Measurements from ENCODE around the gene DCUN1D1. TPM values are rescaled to one million over a fixed set of nuclear protein-coding genes. Genes with fewer than 3 reads are reported as not detected.
A peak's percentile ranks its signal among the peaks of the same experiment; 100 is the strongest.

DCUN1D1 gene
- total RNA-seq, 1 experiment from 2014 or later = 75.3 TPM

DNA sequence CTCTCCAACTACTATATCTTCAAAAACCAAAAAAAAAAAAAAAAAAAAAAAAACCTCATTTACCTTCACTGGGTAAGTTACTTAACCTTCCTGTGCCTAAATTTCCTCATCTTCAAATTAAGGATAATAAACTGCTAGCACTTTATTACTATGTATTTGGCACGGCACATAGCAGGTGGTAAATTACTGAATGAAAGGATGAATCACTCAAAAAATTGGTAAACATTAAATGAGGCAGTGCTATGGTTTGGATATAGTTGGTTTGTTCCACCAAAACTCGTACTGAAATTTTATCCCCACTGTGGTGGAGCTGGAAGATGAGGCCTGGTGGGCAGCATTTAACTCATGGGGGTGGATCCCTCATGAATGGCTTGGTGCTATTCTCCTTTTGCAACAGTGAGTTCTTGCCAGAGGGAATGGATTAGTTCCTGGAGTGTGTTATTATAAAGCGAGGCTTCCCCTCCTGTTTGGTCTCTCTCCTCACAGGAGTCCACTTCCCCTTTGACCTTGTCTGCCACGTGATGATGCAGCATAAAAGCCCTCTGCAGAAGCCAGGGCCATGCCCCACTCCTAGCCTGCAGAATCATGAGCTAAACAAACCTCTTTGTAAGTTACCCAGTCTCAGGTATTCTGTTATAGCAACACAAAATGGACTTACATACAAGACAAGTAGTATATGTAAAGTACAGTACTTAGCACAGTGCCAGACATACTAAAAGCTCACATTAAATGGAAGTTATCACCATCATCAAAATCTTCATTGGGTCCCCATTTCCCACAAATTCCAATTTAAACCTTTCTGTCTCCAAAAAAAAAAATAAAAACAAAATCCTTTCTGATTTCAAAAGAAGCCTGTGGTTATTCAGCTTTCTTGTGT lies 20.6 kb downstream of the DCUN1D1 start:
- H3K9me3 ChIP-seq (ENCODE audit: low read depth, low read length, poor library complexity, severe bottlenecking) = no peaks in the 10 kb centered on the region
- ChIA-PET POLR2A (ENCODE audit: low non-redundant PET) (no interaction called here), CTCF (no interaction called here)
- peak; percentile 41 for DNase-seq (ENCODE audit: low spot score)
- intact Hi-C loops (cut with micrococcal nuclease; ENCODE audit: unreplicated experiment) = no loop called here
- H3K4me3 ChIP-seq (ENCODE audit: low read depth, low read length, poor library complexity, severe bottlenecking) = no peak overlapping the region
- H3K4me1 ChIP-seq (ENCODE audit: insufficient read depth, low read length, poor library complexity, severe bottlenecking) = peaks cover 19% of the 10 kb centered on the region
- H3K27me3 ChIP-seq (replicated peaks; ENCODE audit: insufficient read depth, low read depth, low read length, poor library complexity) = no peaks in the 10 kb centered on the region
- no TSS peak for BruUV-seq (replicated peaks)
- H3K36me3 ChIP-seq (ENCODE audit: insufficient read depth, low read length, poor library complexity, severe bottlenecking) = peaks cover 13% of the 10 kb centered on the region
- TF ChIP-seq, protein P1, sequence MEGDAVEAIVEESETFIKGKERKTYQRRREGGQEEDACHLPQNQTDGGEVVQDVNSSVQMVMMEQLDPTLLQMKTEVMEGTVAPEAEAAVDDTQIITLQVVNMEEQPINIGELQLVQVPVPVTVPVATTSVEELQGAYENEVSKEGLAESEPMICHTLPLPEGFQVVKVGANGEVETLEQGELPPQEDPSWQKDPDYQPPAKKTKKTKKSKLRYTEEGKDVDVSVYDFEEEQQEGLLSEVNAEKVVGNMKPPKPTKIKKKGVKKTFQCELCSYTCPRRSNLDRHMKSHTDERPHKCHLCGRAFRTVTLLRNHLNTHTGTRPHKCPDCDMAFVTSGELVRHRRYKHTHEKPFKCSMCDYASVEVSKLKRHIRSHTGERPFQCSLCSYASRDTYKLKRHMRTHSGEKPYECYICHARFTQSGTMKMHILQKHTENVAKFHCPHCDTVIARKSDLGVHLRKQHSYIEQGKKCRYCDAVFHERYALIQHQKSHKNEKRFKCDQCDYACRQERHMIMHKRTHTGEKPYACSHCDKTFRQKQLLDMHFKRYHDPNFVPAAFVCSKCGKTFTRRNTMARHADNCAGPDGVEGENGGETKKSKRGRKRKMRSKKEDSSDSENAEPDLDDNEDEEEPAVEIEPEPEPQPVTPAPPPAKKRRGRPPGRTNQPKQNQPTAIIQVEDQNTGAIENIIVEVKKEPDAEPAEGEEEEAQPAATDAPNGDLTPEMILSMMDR (conservative IDR thresholded peaks at IDR 0.05; ENCODE audit: low read depth, low read length) = no peak
- no peak for TF ChIP-seq EZH2 (IDR thresholded peaks at IDR 0.05; ENCODE audit: borderline replicate concordance, low read depth, low read length, poor library complexity, severe bottlenecking)
- no peak overlapping the region for H3K27ac ChIP-seq (ENCODE audit: low read depth, low read length, poor library complexity, severe bottlenecking)

DNA sequence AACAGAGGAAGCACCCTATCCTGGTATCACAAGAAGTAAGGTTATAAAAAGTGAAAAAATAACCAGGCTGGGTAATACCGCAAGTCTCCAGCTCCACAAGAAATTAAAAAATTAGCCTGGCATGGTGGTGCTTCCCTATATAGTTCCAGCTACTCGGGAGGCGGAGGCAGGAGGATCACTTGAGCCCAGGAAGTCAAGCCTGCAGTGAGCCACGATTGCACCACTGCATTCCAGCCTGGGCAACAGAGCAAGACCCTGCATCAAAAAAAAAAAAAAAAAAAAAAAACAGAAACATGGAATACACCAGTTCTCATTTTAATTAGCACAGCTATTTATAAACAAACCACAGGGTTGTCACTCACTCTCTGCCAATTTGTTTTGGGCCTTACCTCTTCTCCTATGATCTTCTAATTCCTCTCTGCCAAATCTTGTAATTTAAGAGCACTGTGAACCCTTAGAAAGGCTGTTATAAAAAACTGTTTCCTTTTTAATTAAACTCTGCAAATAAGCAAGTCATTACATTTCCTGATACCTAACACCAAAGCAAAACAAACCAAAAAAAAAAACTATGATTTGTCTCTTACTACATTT lies 22.6 kb downstream of the DCUN1D1 start:
- TF ChIP-seq, protein P1 (conservative IDR thresholded peaks at IDR 0.05; ENCODE audit: low read depth, low read length) = no peak
- TF ChIP-seq EZH2 (IDR thresholded peaks at IDR 0.05; ENCODE audit: borderline replicate concordance, low read depth, low read length, poor library complexity, severe bottlenecking) = no peak

DNA sequence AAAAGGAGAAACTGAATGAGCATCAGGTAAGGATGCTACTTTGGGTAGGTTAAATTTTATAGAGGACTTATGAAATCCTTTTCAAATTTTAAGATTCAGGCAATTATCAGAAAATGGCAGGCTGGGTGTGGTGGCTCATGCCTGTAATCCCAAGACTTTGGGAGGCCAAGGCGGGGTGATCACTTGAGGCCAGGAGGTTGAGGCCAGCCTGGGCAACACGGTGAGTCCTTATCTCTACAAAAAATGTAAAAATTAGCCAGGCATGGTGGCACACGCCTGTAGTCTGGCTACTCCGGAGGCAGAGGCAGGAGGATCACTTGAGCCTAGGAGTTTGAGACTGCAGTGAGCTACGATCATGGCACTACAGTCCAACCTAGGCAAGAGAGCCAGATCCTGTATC lies 23.1 kb downstream of the DCUN1D1 start:
- peaks cover 18% of the 10 kb centered on the region for H3K4me1 ChIP-seq (ENCODE audit: insufficient read depth, low read length, poor library complexity, severe bottlenecking)
- no peak overlapping the region for H3K27ac ChIP-seq (ENCODE audit: low read depth, low read length, poor library complexity, severe bottlenecking)
- intact Hi-C loops (cut with micrococcal nuclease; ENCODE audit: unreplicated experiment) = no loop called here
- ChIA-PET POLR2A (ENCODE audit: low non-redundant PET) (no interaction called here), CTCF (no interaction called here)
- no peak overlapping the region for H3K4me3 ChIP-seq (ENCODE audit: low read depth, low read length, poor library complexity, severe bottlenecking)
- no peaks in the 10 kb centered on the region for H3K27me3 ChIP-seq (replicated peaks; ENCODE audit: insufficient read depth, low read depth, low read length, poor library complexity)
- BruUV-seq (replicated peaks) = no TSS peak
- H3K36me3 ChIP-seq (ENCODE audit: insufficient read depth, low read length, poor library complexity, severe bottlenecking) = peaks cover 19% of the 10 kb centered on the region
- TF ChIP-seq, protein P1 (conservative IDR thresholded peaks at IDR 0.05; ENCODE audit: low read depth, low read length) = no peak
- no peak for TF ChIP-seq EZH2 (IDR thresholded peaks at IDR 0.05; ENCODE audit: borderline replicate concordance, low read depth, low read length, poor library complexity, severe bottlenecking)
- H3K9me3 ChIP-seq (ENCODE audit: low read depth, low read length, poor library complexity, severe bottlenecking) = no peaks in the 10 kb centered on the region
- DNase-seq (ENCODE audit: low spot score) = no peak

More for the DNA sequence above, 22.6 kb downstream of the DCUN1D1 start:
- Histone ChIP-seq H3K4me1 (ENCODE audit: insufficient read depth, low read length, poor library complexity, severe bottlenecking) (peaks cover 19% of the 10 kb centered on the region), H3K4me3 (ENCODE audit: low read depth, low read length, poor library complexity, severe bottlenecking) (no peak overlapping the region), H3K27me3 (replicated peaks; ENCODE audit: insufficient read depth, low read depth, low read length, poor library complexity) (no peaks in the 10 kb centered on the region), H3K9me3 (ENCODE audit: low read depth, low read length, poor library complexity, severe bottlenecking) (no peaks in the 10 kb centered on the region), H3K36me3 (ENCODE audit: insufficient read depth, low read length, poor library complexity, severe bottlenecking) (peaks cover 17% of the 10 kb centered on the region), H3K27ac (ENCODE audit: low read depth, low read length, poor library complexity, severe bottlenecking) (no peak overlapping the region)
- DNase-seq (ENCODE audit: low spot score) = no peak
- ChIA-PET CTCF (no interaction called here), POLR2A (ENCODE audit: low non-redundant PET) (no interaction called here)
- BruUV-seq (replicated peaks) = no TSS peak
- intact Hi-C loops (cut with micrococcal nuclease; ENCODE audit: unreplicated experiment) = no loop called here

All from A673 (cell line).